ENCODE results near the gene AGA. TPM values are rescaled to one million over a fixed set of nuclear protein-coding genes. Genes with fewer than 3 reads are reported as not detected.

AGA gene
- total and polyA plus RNA-seq, 2 of the 8 experiments (the other 6 are each of a cell fraction or from before 2014, with no cell fraction given): 8.5 to 11.6 TPM

- no peaks in the 10 kb centered on the region for H3K79me1 ChIP-seq (ENCODE audit: low read depth, low read length)
- H3K4me1 ChIP-seq (replicated peaks in 1 of 4; ENCODE audit: control insufficient read depth in 3 of 4, insufficient read depth in 4 of 4, low read length in 3 of 4): no peaks in the 10 kb centered on the region; a peak in 2 of 7 replicates
- no peak overlapping the region for H2BK5ac ChIP-seq (ENCODE audit: low read depth, low read length)
- no peak overlapping the region for H3K4ac ChIP-seq (replicated peaks; ENCODE audit: insufficient read length, low read depth, low read length)
- no peak overlapping the region for H2AFZ ChIP-seq (ENCODE audit: low read length)
- H3K23me2 ChIP-seq (ENCODE audit: low read depth, low read length): no peaks in the 10 kb centered on the region
- H2BK20ac ChIP-seq (ENCODE audit: low read length): no peak overlapping the region
- no peak overlapping the region for H3K4me3 ChIP-seq (ENCODE audit: extremely low read depth in 1 of 4, insufficient read depth in 2 of 4, low read depth in 3 of 4, low read length in 4 of 4)
- no peak overlapping the region for H4K8ac ChIP-seq (ENCODE audit: extremely low read depth, insufficient read depth, low read length)
- H3K23ac ChIP-seq (ENCODE audit: insufficient read length): no peak overlapping the region
- no peak overlapping the region for H3K18ac ChIP-seq (ENCODE audit: extremely low read depth, low read length)
- H2BK15ac ChIP-seq (ENCODE audit: low read length): no peak overlapping the region
- no peaks in the 10 kb centered on the region for H3K36me3 ChIP-seq (ENCODE audit: control insufficient read depth in 2 of 4, insufficient read depth in 4 of 4, low read length in 3 of 4)
- H2BK120ac ChIP-seq (replicated peaks; ENCODE audit: low read depth, low read length): no peak overlapping the region
- no peak overlapping the region for H3K9ac ChIP-seq (replicated peaks in 1 of 4; ENCODE audit: extremely low read depth in 1 of 4, low read depth in 3 of 4, low read length in 3 of 4)
- no peak overlapping the region for H3K4me2 ChIP-seq (ENCODE audit: insufficient read depth in 1 of 2, low read depth in 2 of 2, low read length in 2 of 2)
- H4K5ac ChIP-seq (ENCODE audit: insufficient read length, low read depth, low read length): no peak overlapping the region
- no peak overlapping the region for H3K56ac ChIP-seq (replicated peaks; ENCODE audit: insufficient read length, low read depth, low read length)
- H4K20me1 ChIP-seq (replicated peaks in 1 of 2; ENCODE audit: control insufficient read depth in 1 of 2, insufficient read depth in 2 of 2, low read length in 2 of 2): no peaks in the 10 kb centered on the region
- H3K9me3 ChIP-seq (ENCODE audit: insufficient read depth in 2 of 2, low read depth in 1 of 2, low read length in 1 of 2): no peaks in the 10 kb centered on the region
- H2AK5ac ChIP-seq (ENCODE audit: low read depth, low read length): no peak overlapping the region
- FAIRE-seq: no peak
- no peak overlapping the region for H4K91ac ChIP-seq (replicated peaks; ENCODE audit: insufficient read length, low read length)
- H3K27me3 ChIP-seq (replicated peaks in 1 of 4; ENCODE audit: control insufficient read depth in 3 of 4, extremely low read depth in 1 of 4, insufficient read depth in 3 of 4, low read length in 3 of 4): no peaks in the 10 kb centered on the region
- no peak for DNase-seq (ENCODE audit: low read depth in 1 of 2, low spot score in 2 of 2)
- POLR2A ChIA-PET (ENCODE audit: partially characterized antibody): no interaction called here
- H2BK12ac ChIP-seq (ENCODE audit: low read depth, low read length): no peak overlapping the region
- no peak overlapping the region for H3K27ac ChIP-seq (ENCODE audit: low read depth, low read length)
- no peaks in the 10 kb centered on the region for H3K79me2 ChIP-seq (ENCODE audit: control insufficient read depth in 1 of 2, insufficient read depth in 2 of 2, low read length in 2 of 2)
- TF ChIP-seq RXRA (IDR thresholded peaks at IDR 0.05; ENCODE audit: insufficient read depth, low read depth, low read length): no peak
- no peak for TF ChIP-seq CHD1 (IDR thresholded peaks at IDR 0.05; ENCODE audit: low read depth, low read length)
- no peak for TF ChIP-seq EZH2 (IDR thresholded peaks at IDR 0.05; ENCODE audit: low read depth, low read length, severe bottlenecking)
- no peak for TF ChIP-seq GABPA (IDR thresholded peaks at IDR 0.05; ENCODE audit: borderline replicate concordance, insufficient read depth, low read length)
- TF ChIP-seq SRF (IDR thresholded peaks at IDR 0.05; ENCODE audit: low read depth, low read length): no peak
- TF ChIP-seq JUND (IDR thresholded peaks at IDR 0.05; ENCODE audit: low read length): no peak
- no peak for TF ChIP-seq RFX5 (IDR thresholded peaks at IDR 0.05; ENCODE audit: borderline replicate concordance, low read depth, low read length)
- no peak for TF ChIP-seq SAP30 (IDR thresholded peaks at IDR 0.05; ENCODE audit: insufficient read depth, insufficient replicate concordance, low read length)
- TF ChIP-seq BACH1 (IDR thresholded peaks at IDR 0.05; ENCODE audit: low read length): no peak
- no peak for TF ChIP-seq SIN3A (conservative IDR thresholded peaks at IDR 0.05 in 1 of 2, IDR thresholded peaks at IDR 0.05 in 1 of 2; ENCODE audit: low read depth in 1 of 2, low read length in 2 of 2)
- TF ChIP-seq SUZ12 (IDR thresholded peaks at IDR 0.05; ENCODE audit: low read length): no peak
- no peak for TF ChIP-seq TBP (IDR thresholded peaks at IDR 0.05; ENCODE audit: low read depth, low read length)
- CTCF ChIA-PET (ENCODE audit: partially characterized antibody): interaction anchor here (1.3 kb wide), 1 partner anchor 9 kb away, joined by 7 read pairs; no protein-coding TSS in a partner anchor
- WGBS, 2 experiments (ENCODE audit: extremely low coverage in 1 of 2, insufficient coverage in 1 of 2, insufficient read length in 1 of 2, insufficient replicate concordance in 2 of 2, low coverage in 1 of 2, low lambda C conversion rate in 2 of 2, missing lambda C conversion rate in 1 of 2): 98% methylated on average over 4 of the region's 4 CpGs; no CpG with 5 or more reads in 1 of the 2 experiments
- H3K14ac ChIP-seq (ENCODE audit: insufficient read length): no peak overlapping the region
Measured at GRCh38 chr4:177384856-177385397, 57.3 kb downstream of the AGA start.
